HL-60/S4 treated with retinoic acid at 250 ng/mL for 4 days and 3 days (cell line): ENCODE data around the gene CCT5.
"Not testable (repeated sequence)": the region's sequence is repeated elsewhere in the genome, so short reads cannot be mapped to it uniquely, and the experiment has no call there.

Experiments
- in situ Hi-C: fragments of 300-500 bp; cut with MboI; formaldehyde crosslinking; loops from 2 replicates; pipeline ENCODE4 v1.7.0; 2022; ENCODE audit warnings: low sequenced_read_pairs

The CCT5 gene

GRCh38 chr5:10275460-10275859 is 25.4 kb downstream of the CCT5 start:
- in situ Hi-C loops = no loop called here

- in situ Hi-C loops = no loop called here
Measured at GRCh38 chr5:10275991-10276390, 25.9 kb downstream of the CCT5 start.

GRCh38 chr5:10276691-10277090 is 26.6 kb downstream of the CCT5 start:
- in situ Hi-C loops = no loop called here

GRCh38 chr5:10277773-10278630 is 27.9 kb downstream of the CCT5 start:
- in situ Hi-C loops = no loop called here

GRCh38 chr5:10278658-10279279 is 28.7 kb downstream of the CCT5 start:
- in situ Hi-C loops = no loop called here

- in situ Hi-C loops = no loop called here
Measured at GRCh38 chr5:10279328-10279727, 29.2 kb downstream of the CCT5 start.

GRCh38 chr5:10279925-10280720 is 30.0 kb downstream of the CCT5 start:
- in situ Hi-C loops = no loop called here

- in situ Hi-C loops = no loop called here
Measured at GRCh38 chr5:10283927-10284635, 34.0 kb downstream of the CCT5 start.

- in situ Hi-C loops = not testable (repeated sequence)
Measured at GRCh38 chr5:10285362-10285761, 35.3 kb downstream of the CCT5 start.

- in situ Hi-C loops = no loop called here
Measured at GRCh38 chr5:10286162-10286861, 36.2 kb downstream of the CCT5 start.

GRCh38 chr5:10286862-10287227 is 36.8 kb downstream of the CCT5 start:
- in situ Hi-C loops = no loop called here

GRCh38 chr5:10288592-10289219 is 38.6 kb downstream of the CCT5 start:
- in situ Hi-C loops = no loop called here

- in situ Hi-C loops = no loop called here
Measured at GRCh38 chr5:10289353-10289752, 39.3 kb downstream of the CCT5 start.

GRCh38 chr5:10289991-10290390 is 39.9 kb downstream of the CCT5 start:
- in situ Hi-C loops = no loop called here

GRCh38 chr5:10290438-10290837 is 40.4 kb downstream of the CCT5 start:
- in situ Hi-C loops = no loop called here

GRCh38 chr5:10291692-10292339 is 41.7 kb downstream of the CCT5 start:
- in situ Hi-C loops = no loop called here

GRCh38 chr5:10293907-10294662 is 44.0 kb downstream of the CCT5 start:
- in situ Hi-C loops = no loop called here

- in situ Hi-C loops = no loop called here
Measured at GRCh38 chr5:10295619-10296326, 45.7 kb downstream of the CCT5 start.
